Suppressor macrophage treated with lipopolysaccharide for 4 hours (primary cell): ENCODE results near the gene TFPI2.
A peak's percentile ranks its signal among the peaks of the same experiment; 100 is the strongest.

Experiments used
- DNase-seq: peaks from one replicate; pipeline ENCODE4 v3.0.0-alpha.2; 2020

Gene TFPI2

GRCh38 chr7:93906267-93906666, 15.7 kb upstream of the TFPI2 start, which contains the start of gene GNGT1:
Gene GNGT1, plus strand, starts transcription at chr7:93906567. Its CDS starts 180 bp downstream, at chr7:93906747.
- DNase-seq = no peak

GRCh38 chr7:93902777-93903423, 12.3 kb upstream of the TFPI2 start:
- DNase-seq = peak; percentile 58

DNA sequence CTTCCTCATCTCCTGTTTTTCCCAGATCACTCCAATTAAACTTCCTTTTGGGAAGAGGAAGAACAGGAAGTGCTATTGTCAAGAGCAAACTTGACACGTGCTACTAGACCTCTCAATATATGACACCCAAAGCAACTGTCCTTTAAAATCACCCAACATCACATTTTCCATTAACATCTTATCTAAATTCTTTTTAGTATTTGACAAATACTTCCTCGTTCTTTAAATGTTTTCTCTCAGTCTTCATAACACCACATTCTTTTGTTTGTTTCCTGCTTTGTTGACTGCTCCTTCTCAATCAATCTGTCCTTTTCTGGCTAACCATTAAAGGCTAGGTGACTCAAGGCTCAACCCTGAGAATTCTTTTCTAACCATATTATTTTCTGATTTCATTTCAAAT, 7.1 kb upstream of the TFPI2 start:
- DNase-seq = no peak

- no peak for DNase-seq
Measured at GRCh38 chr7:93895859-93896600, 5.5 kb upstream of the TFPI2 start.

DNA sequence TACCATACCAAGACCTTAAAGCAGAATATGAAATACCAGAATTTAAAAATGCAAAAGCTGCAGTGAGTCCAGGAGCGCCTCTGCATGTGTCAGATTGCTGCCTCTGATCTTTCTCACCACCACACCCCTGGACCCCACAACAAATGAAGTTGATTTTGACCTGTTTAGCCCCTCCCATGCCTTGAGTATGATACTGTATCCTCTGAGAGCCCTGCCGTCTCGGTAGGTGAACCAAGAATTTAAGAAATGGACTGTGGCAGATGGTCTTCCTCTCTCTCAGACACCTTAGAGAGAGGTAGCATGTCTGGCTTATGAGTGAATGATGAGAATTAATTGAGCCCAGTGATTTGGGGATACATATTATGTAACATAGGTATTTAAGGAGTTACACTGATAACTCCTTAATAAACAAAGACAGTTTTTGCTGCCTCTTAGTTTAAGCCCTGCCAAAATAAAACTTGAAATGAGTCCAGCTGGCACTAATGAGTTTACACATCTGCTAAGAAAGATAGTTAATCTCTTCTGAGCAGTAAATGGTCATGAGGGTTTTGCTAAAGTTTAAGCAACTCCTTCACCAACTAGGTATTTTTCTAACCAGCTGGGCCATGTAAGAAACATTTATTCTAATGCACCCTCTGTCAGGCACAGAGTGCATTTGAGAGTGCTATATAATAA, 4.5 kb upstream of the TFPI2 start:
- DNase-seq = no peak

- no peak for DNase-seq
Measured at GRCh38 chr7:93894426-93894825, 3.9 kb upstream of the TFPI2 start.

DNA sequence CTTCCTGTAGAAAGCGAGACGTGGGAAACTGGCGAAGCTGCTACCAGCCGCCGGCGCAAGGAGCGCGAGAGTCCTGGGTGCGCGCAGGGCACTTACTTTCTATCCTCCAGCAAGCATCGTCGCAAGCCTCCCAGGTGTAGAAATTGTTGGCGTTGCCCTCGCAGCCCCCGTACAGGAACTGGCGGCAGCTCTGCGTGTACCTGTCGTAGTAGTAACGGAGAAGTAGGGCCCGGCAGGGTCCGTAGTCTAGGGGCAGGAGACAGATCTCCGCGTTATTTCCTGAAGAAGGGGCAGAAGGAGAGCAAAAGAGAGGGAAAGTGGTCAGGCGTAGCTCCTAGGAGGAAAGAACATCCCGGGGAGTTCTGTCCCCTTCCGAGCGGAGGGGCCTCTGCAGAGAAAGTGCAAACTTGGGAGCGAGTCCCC, 501 bp downstream of the TFPI2 start:
- DNase-seq = no peak

DNA sequence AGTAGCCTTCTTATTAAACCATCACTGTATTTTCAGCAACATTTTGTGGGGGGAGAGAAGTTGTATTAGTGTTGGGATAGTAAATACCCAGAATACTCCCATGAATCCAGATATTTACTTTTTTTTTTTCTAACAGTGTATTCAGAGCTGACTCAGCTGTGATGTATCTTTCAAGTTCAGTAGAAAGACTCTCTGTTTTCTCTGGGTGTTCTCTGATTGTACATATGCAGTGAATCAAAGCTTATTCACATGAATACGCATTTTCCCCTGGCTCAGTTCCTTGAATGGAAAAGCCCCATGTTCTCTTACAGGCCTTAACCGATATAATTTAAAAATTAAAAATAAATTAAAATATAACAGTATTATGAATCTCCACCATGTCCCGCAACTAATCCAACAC, 1.3 kb downstream of the TFPI2 start:
- no peak for DNase-seq

GRCh38 chr7:93884541-93884940, 6.0 kb downstream of the TFPI2 start:
- DNase-seq = no peak

DNA sequence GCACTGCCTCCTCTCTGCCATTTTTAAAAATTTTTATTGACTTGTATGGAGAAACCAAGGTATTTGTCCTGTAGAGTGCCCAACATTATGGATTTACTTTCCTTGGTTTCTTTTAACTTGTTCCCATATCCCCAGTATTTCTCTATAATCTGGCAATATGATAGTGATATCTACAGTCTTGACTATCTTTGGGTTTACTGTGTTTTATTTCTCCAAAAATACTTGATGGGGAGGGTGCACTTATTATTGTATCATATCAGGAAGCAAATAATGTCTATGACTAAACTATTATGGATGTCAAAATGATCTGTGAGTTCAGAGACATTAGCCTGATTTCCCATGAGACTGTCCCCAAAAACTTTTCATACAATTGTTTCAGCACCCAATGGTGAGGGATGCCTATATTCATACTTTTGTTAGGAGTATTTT, 6.6 kb downstream of the TFPI2 start:
- DNase-seq = no peak

DNA sequence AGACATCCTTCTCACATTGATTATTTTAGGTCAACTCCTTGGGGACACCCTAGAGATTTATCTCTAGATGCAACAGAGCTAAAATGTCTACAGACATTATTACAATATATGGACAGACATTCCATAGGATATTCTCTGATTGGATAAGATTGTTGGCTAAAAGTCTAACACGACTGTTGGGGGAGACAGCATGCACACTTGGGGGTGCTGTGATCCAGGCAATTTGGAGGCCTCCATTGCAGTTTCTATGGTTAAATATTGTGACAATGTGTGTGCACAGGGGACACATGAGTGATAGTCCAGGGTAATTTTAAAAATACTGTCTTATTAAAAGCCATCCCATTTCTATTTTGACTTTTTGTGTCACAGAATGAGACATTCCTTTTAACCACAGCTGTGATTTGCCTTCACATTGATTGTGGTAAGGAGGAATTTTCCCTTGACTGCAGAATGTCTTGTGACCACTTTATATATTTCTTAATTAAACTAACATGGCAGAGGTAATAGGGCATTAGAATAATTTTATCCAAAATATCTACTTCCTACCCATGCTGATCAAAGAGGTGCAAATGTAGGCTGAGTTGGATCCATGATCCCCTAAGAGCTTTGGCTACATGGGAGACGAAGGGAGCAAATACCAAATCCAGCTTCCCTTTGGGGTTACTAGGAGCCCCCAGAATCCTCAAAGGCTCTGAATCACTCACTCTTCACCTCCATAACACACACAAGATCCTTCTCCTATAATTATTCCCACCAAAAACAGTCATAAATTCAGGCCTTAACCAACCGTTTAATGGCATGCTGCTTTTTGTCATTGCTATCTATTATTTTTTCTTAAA, 7.3 kb downstream of the TFPI2 start:
- no peak for DNase-seq

- no peak for DNase-seq
Measured at GRCh38 chr7:93882468-93882867, 8.1 kb downstream of the TFPI2 start.

DNA sequence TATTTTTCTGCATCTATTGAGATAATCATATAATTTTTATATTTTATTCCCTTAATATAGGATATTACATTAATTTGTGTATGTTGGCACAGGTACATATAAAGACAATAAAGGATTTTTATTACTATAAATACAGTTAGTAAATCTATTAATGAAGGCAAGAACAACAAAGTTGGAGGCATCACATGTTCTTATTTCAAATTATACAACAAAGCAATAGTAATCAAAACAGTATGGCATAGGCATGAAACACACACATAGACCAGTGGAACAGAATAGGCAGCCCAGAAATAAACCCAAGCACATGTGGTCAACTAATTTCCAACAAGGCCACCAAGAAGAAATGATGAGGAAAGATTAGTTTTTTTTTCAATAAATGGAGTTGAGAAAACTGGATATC, 11.2 kb downstream of the TFPI2 start:
- no peak for DNase-seq

DNA sequence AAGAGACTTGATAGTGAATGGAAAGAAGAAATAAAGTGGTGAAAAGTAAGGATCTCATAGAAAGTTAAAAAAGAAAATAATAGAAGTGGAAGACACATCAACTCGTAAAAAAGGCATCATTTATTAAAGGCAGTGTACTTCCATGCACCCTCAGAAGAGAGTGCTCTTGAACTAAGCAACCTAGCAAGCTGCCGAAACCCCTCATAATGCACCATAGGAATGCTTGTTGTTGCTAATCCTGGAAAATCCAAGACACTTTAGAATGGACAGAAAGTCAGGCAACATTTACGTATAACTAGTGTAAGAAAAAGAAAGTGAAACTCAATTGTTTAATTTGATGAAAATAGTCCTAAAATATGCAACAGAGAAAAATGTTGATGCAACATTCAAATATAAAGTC, 12.8 kb downstream of the TFPI2 start:
- no peak for DNase-seq

- DNase-seq = no peak
Measured at GRCh38 chr7:93873998-93874574, 16.5 kb downstream of the TFPI2 start.

GRCh38 chr7:93866886-93867285, 23.7 kb downstream of the TFPI2 start:
- no peak for DNase-seq

DNA sequence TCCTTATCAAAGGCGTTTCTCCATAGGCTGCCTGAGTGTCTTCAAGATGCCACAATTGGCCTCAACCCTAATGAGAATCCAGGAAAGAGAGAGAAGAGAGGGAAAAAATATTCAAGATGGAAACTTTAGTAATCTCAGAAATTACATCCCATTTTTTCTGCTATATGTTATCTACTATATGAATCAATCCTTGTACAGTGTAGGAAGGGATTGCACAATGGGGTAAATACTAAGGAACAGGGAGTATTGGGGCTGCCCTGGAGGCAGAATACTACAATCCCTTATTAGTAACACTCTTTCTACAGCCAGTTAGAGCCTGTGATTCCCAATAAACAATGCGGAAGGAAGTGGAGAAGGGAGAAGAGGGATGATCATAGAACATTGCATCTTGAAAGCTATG, 27.9 kb downstream of the TFPI2 start:
- no peak for DNase-seq

DNA sequence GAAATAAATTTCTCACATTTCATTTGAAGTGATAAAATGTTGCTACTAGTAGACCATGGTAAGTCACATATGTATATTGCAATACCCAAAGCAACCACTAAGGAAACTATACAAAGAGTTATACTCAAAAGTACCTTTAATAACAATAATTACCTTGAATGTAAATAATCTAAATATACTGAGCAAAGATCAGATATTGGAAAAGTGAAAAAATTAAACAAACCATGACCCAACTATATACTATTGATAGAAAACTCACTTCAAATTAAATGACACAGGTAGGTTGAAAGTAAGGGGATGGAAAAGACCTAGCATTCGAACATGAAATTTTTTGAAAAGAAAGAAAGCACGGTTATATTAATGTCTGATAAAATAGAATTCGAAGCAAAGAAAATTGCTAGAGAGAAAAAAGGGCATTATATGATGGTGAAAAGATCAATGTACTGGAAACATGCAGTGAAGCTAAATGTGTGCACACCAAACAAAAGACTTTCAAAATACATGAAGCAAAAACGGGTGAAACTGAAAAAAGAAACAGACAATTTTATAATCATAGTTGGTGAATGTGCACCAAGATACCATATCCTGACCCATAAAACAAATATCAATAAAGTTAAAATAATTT, 29.1 kb downstream of the TFPI2 start:
- DNase-seq = no peak

DNA sequence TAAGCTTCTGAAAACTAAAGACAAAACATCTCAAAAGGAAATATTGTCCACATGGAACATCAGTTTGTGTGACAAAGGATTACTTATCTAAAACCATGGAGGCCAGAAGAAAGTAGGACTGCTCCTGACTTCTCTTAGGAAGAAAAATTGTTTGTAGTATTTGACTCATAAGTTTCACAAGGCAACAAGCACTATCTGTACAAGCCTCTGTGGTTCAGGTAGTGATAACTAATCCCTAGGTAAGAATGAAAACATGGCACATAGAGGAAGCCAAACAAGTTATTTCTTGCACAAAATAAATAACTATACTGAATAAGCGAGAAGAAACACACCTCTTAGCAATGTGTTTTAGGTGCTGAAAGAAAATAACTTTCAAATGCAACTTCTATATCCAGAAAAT, 30.3 kb downstream of the TFPI2 start:
- no peak for DNase-seq

DNA sequence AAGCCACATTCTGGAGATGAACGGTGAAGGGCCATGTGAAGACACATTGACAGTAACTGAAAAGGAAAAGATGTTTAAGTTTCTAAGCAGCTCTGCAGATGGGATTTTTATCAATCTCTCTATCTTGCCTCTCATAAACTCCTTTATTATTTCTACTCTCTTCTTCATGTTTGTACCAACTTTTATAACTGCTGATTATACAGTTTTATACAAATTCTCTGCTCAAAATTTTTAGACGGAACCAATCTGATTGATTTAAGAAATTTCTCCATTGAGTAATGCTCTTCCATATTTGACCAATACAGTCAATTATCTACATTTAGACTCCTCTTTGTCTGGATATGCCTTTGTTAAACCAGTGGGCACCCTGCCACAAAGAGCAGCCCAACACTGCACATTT, 31.7 kb downstream of the TFPI2 start:
- DNase-seq = no peak

- DNase-seq = no peak
Measured at GRCh38 chr7:93856323-93856722, 34.2 kb downstream of the TFPI2 start.

DNA sequence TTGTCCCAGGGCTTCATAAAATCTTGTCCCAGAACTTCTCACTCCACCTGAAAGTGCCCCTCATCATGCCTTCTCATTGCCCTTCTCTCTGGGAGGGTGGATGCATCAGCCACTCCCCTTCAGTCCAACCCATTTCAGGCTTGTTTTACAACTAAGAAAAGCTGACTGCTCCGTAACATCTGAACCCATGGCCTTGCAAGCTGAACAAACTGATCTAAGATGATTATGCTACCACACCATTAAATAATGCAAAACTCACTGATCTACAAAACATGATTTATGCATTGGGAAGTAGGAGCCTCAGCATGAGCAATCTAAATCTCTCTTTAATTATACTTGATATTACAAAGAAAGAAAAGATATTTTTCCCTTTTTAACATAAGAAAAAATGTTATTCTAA, 34.8 kb downstream of the TFPI2 start:
- DNase-seq = no peak
